HL-60 (cell line): ENCODE data around the gene REEP1.

ENCODE experiments used
- TF ChIP-seq, protein P1 (sequence below): IDR thresholded peaks from one replicate; pipeline ENCODE4 v1.5.1; 2011; ENCODE audit warnings: low read length, control low read depth, inconsistent platforms; ENCODE audit not compliant: insufficient read depth
- TF ChIP-seq, protein P2 (sequence below): IDR thresholded peaks from 2 replicates; pipeline ENCODE4 v1.6.1; 2012; ENCODE audit warnings: low read depth; ENCODE audit not compliant: insufficient replicate concordance

DNA sequence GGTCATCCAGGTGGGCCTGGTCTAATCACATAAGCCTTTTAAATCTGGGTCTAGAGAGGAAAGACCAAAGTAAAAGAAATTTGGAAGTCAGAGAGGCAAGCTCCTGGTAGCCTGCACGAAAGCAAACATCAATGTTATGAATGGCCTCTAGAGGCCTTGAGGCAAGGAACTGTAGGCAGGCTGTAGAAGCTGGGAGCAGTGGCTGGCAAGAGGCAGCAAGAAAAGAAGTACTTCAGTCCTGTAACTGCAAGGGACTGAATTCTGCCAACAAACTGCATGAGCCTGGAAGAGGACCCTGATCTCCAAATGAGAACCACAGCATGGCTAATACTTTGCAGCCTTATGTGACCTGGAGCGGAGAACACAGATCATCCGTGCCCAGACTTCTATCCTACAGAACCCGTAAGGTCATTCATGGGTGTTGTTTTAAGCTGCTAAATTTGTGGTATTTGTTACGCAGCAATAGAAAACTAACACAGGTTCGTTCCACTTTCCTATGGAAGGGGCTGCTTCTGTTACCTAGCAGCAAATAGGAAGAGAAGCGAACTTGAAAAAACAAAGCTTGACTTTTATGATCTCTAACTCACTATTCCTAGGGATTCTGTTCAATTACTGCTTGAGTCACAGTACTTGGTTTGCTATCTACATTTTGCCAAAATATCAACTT, 143.4 kb downstream of the REEP1 start:
- TF ChIP-seq, protein P1, sequence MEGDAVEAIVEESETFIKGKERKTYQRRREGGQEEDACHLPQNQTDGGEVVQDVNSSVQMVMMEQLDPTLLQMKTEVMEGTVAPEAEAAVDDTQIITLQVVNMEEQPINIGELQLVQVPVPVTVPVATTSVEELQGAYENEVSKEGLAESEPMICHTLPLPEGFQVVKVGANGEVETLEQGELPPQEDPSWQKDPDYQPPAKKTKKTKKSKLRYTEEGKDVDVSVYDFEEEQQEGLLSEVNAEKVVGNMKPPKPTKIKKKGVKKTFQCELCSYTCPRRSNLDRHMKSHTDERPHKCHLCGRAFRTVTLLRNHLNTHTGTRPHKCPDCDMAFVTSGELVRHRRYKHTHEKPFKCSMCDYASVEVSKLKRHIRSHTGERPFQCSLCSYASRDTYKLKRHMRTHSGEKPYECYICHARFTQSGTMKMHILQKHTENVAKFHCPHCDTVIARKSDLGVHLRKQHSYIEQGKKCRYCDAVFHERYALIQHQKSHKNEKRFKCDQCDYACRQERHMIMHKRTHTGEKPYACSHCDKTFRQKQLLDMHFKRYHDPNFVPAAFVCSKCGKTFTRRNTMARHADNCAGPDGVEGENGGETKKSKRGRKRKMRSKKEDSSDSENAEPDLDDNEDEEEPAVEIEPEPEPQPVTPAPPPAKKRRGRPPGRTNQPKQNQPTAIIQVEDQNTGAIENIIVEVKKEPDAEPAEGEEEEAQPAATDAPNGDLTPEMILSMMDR: no peak
- TF ChIP-seq, protein P2, sequence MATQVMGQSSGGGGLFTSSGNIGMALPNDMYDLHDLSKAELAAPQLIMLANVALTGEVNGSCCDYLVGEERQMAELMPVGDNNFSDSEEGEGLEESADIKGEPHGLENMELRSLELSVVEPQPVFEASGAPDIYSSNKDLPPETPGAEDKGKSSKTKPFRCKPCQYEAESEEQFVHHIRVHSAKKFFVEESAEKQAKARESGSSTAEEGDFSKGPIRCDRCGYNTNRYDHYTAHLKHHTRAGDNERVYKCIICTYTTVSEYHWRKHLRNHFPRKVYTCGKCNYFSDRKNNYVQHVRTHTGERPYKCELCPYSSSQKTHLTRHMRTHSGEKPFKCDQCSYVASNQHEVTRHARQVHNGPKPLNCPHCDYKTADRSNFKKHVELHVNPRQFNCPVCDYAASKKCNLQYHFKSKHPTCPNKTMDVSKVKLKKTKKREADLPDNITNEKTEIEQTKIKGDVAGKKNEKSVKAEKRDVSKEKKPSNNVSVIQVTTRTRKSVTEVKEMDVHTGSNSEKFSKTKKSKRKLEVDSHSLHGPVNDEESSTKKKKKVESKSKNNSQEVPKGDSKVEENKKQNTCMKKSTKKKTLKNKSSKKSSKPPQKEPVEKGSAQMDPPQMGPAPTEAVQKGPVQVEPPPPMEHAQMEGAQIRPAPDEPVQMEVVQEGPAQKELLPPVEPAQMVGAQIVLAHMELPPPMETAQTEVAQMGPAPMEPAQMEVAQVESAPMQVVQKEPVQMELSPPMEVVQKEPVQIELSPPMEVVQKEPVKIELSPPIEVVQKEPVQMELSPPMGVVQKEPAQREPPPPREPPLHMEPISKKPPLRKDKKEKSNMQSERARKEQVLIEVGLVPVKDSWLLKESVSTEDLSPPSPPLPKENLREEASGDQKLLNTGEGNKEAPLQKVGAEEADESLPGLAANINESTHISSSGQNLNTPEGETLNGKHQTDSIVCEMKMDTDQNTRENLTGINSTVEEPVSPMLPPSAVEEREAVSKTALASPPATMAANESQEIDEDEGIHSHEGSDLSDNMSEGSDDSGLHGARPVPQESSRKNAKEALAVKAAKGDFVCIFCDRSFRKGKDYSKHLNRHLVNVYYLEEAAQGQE: no peak
